Right hindlimb (tissue), 1 donor: Measurements from ENCODE around the gene SPATA2L.
"Not testable (repeated sequence)": the region's sequence is repeated elsewhere in the genome, so short reads cannot be mapped to it uniquely, and the experiment has no call there.

Source experiments
- DNase-seq: peaks from one replicate; pipeline ENCODE4 v3.0.0-alpha.2; 2018

The SPATA2L gene

GRCh38 chr16:89706518-89707260 is 5.2 kb upstream of the SPATA2L start:
- no peak for DNase-seq

- DNase-seq: no peak
Measured at GRCh38 chr16:89705006-89705405, 3.5 kb upstream of the SPATA2L start.

DNA sequence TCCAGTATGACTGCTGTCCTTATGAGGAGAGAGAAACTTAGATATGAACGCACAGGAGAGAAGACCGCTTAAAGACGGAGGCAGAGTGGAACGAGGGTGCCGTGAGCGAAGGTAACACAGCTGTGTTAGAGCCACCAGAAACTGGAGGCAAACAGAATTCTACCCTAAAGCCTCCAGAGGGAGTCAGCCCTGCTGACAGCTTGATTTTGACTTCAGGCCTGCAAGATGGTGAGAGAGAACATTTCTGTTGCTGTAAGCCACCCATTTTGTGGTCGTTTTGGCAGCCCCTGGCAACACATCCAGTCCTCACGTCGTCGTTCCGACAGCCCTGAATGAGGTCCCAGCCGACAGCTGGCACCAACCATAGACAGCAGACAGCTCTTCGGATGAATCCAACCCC is 2.8 kb upstream of the SPATA2L start:
- peak; percentile 1 for DNase-seq

GRCh38 chr16:89700649-89701424 is 668 bp downstream of the SPATA2L start:
- no peak for DNase-seq

DNA sequence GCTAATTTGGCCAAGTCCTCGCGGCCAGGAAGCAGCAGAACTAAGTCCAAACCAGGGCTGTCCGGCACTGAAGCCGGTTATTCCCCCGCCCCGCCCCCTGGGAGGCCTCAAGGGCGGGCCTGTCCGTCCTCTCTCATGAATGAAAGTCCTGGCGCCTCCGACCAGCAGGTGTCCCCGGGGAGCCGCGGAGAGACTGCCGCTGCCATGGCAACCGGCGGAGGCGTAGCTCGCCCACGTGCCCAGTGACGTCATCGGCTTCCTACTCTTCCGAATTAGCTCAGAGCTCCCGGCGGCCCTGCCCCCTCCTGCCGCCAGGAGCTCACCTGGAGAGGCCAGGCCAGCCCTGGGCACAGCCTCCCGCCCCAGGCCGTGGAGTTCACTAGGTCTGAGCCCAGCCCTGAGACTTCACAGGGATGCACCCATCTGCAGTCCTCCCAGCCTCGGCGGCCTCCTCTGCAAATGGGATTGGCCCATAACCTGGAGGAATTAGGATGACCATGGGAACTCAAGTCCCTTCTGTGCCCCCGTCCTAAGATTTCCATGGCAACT is 1.3 kb downstream of the SPATA2L start:
- peak; percentile 93 for DNase-seq

DNA sequence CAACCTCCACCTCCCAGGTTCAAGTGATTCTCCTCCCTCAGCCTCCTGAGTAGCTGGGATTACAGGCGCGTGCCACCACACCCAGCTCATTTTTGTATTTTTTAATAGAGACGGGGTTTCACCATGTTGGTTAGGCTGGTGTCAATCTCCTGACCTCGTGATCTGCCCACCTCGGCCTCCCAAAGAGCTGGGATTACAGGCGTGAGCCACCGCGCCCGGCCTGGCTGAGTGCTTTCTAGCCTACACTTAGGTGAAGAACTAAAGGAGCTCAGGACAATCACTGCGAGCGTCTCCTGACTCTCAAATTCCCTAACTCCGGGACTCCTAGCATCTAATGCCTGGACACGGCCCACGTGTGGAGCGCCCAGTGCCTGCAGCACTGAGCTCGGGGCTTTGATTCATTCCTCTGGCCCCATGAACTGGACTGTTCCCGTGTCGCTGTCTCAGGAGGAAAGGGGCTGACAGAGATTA is 1.8 kb downstream of the SPATA2L start:
- not testable (repeated sequence) for DNase-seq

DNA sequence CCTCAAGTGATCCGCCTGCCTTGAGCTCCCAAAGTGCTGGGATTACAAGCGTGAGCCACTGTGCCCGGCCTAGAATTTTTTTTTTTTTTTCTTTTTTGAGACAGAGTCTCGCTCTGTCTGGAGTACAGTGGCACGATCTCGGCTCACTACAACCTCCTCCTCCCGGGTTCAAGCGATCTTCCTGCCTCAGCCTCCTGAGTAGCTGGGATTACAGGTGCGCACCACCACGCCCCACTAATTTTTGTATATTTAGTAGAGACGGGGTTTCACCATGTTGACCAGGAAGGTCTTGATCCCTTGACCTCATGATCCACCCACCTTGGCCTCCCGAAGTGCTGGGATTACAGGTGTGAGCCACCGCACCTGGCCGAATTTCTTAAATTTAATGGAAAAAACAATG is 2.8 kb downstream of the SPATA2L start:
- DNase-seq: peak; percentile 3

GRCh38 chr16:89697616-89698331 is 3.7 kb downstream of the SPATA2L start:
- DNase-seq: peak; percentile 46

- peak; percentile 70 for DNase-seq
Measured at GRCh38 chr16:89697161-89697615, 4.3 kb downstream of the SPATA2L start.

DNA sequence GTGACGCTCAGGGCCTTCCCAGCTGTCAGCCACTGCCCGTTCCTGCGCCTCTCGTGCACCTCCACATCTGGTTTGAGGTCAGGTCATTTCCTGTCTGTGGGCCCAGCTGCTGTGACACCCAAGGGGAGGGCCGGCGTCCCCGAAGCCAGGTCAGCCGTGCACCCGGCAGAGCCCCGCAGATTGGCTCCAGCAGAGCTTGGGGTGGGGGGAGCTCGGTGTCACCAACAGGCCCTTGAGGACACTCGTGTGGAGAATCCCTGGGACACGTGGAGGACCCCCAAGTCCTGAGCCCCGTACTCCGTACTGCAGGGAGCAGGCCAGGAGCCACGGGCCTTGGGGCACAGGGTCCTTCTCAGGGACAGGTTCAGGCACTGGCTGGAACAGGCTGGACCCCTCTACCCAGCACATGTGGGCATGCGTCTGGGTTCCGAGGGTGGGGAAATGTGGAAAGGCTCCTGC is 4.8 kb downstream of the SPATA2L start:
- DNase-seq: peak; percentile 25

- peak; percentile 35 for DNase-seq
Measured at GRCh38 chr16:89695875-89696669, 5.4 kb downstream of the SPATA2L start.

DNA sequence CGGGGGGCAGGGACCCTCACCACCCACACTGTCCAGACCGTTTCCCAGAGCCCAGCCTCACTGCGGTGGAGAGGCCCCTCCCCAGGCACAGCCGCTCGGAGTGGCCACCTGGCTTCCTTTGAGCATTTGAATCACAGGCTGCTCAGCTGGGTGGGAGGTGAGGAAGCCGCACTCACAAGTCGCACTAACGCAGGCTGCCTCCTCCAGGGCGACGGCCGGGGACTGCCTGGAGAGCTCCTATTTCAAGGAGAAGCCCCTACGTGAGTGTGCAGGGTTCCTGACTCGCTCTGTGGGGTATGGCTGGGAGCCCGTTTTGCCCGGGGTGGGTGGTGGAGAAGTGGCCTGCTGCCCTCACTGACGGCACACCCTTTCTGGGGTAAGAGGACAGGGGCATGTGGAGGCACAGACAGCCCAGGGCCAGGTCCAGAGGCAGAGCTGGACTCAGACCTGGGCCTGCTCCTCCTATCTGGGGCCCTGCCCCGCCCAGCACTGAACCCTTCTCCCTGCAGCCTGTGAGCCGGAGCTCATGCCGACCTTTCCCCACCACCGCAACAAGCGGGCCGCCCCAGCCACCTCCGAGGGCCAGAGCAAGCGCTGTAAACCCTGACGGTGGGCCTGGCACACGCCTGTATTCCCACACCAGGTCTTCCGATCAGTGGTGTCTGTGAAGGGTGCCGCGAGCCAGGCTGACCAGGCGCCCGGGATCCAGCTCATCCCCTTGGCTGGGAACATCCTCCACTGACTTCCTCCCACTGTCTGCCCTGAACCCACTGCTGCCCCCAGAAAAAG is 6.2 kb downstream of the SPATA2L start:
- DNase-seq: peak; percentile 17

DNA sequence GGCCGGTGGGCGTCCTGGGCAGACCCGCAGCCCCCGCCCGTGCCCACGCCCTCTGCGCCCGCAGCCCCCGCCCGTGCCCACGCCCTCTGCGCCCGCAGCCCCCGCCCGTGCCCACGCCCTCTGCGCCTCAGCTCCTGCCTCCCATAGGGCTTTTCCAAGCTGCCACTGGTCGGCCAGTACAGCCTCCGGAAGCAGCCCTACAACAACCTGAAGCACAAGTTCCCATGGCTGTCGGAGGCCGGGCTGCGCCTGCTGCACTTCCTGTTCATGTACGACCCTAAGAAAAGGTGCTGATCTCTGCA is 6.8 kb downstream of the SPATA2L start:
- not testable (repeated sequence) for DNase-seq

DNA sequence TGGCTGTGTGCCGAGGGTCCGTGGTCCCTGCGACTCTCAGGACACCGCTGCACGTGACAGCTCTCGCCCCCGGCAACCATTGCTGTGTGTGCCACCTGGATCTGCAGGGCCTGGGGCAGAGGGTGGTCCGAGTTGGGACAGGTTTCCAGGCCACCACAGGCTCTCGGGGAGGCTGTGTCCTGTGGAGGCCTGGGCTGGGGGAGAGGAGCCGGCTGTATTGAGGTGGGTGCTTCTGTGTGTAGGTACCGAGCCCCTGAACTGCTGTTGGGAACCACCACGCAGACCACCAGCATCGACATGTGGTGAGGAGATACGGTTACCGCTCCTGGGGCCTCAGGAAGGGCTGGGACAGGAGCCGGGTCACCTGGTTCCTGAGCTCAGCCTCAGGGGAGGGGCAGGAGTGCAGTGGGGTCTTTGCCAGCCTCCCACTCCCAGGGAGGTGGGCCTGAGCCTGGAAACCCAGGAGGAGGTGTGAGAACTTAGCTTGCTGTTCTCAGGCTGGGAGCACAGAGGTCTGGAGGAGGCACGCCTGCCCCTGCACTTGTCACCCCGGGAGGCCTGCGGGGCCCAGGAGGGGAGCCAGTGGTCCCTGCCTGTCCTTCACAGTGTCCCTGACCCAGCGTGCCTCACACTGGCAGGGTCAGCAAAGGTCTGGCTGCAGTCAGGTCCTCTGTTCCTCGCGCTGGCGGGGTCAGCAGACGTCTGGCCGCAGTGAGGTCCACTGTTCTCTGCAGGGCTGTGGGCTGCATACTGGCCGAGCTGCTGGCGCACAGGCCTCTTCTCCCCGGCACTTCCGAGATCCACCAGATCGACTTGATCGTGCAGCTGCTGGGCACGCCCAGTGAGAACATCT is 7.3 kb downstream of the SPATA2L start:
- peak; percentile 20 for DNase-seq

DNA sequence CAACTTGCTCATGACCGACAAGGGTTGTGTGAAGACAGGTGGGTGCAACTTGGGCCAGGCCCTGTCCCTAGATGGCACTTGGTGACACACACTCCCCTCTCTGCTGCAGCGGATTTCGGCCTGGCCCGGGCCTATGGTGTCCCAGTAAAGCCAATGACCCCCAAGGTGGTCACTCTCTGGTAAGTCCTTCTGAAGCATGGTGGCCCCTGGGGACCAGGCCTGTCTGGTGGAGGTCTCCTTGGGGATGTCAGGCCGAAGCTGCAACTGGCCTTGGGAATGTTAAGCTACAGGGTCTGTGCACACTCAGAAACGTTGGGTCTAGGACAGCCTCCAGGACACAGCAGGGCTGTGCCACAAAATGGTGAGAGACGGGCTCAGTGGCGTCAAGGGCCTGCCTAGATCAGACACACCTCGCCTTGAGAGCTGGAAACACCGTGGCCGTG is 8.2 kb downstream of the SPATA2L start:
- peak; percentile 15 for DNase-seq

DNA sequence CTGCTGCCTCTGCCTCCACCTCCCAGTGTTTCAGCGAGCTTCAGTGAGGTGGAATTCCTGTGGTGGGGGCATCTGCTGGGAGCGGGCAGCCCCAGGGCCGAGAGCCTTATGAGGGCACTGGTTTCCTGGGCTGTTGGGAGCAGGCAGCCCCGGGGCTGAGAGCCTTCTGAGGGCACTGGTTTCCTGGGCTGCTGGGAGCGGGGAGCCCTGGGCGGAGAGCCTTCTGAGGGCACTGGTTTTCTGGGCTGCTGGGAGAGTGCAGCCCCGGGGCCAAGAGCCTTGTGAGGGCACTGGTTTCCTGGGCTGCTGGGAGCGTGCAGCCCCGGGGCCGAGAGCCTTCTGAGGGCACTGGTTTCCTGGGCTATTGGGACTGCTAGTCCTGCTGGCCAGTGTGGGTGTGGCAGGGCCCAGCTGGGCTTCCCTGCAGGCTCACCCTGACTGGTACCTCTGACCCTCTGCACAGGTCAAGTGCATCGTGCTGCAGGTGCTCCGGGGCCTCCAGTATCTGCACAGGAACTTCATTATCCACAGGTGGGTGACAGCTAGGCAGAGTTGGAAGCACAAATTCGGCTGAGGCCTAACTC is 9.4 kb downstream of the SPATA2L start:
- DNase-seq: peak; percentile 5

- peak; percentile 11 for DNase-seq
Measured at GRCh38 chr16:89691231-89691985, 10.1 kb downstream of the SPATA2L start.

- DNase-seq: peak; percentile 11
Measured at GRCh38 chr16:89690392-89690901, 11.1 kb downstream of the SPATA2L start.

- DNase-seq: not testable (repeated sequence)
Measured at GRCh38 chr16:89689621-89690020, 11.9 kb downstream of the SPATA2L start.
